GM12801 (cell line): ENCODE data around the gene ADK.

Experiments
- TF ChIP-seq, protein P1 (sequence below): IDR thresholded peaks from one replicate; pipeline ENCODE4 v1.5.1; 2011; ENCODE audit warnings: control low read depth; ENCODE audit not compliant: insufficient read length; ENCODE audit errors: extremely low read depth

ADK gene

DNA sequence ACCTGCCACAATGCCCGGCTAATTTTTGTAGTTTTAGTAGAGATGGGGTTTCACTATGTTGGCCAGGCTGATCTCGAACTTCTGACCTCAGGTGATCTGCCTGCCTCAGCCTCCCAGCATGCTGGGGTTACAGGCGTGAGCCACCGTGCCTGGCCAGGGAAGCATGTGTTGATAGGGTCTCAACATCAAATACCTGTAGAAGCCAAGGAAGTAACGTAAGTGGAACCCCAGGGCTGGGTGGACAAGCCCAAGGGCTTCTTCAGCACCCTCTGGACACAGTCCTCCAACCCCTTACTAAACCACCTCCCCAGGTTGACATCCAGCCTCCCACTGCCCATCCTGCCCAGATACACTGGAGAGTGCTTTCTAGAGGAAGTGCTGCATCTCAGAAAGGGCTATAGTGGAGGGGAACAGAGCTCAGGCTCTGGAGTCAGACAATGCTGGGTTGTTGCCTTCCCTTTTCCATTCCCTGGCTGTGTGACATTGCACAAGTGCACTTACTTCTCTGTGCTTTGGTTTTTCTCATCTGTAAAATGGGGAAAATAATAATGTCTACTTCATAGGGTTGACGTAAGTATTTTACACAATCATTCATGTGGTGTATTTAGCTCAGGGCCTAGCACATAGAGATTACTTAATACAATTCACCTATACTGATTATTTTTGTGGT lies 601.5 kb downstream of the ADK start:
- TF ChIP-seq, protein P1, sequence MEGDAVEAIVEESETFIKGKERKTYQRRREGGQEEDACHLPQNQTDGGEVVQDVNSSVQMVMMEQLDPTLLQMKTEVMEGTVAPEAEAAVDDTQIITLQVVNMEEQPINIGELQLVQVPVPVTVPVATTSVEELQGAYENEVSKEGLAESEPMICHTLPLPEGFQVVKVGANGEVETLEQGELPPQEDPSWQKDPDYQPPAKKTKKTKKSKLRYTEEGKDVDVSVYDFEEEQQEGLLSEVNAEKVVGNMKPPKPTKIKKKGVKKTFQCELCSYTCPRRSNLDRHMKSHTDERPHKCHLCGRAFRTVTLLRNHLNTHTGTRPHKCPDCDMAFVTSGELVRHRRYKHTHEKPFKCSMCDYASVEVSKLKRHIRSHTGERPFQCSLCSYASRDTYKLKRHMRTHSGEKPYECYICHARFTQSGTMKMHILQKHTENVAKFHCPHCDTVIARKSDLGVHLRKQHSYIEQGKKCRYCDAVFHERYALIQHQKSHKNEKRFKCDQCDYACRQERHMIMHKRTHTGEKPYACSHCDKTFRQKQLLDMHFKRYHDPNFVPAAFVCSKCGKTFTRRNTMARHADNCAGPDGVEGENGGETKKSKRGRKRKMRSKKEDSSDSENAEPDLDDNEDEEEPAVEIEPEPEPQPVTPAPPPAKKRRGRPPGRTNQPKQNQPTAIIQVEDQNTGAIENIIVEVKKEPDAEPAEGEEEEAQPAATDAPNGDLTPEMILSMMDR: no peak

DNA sequence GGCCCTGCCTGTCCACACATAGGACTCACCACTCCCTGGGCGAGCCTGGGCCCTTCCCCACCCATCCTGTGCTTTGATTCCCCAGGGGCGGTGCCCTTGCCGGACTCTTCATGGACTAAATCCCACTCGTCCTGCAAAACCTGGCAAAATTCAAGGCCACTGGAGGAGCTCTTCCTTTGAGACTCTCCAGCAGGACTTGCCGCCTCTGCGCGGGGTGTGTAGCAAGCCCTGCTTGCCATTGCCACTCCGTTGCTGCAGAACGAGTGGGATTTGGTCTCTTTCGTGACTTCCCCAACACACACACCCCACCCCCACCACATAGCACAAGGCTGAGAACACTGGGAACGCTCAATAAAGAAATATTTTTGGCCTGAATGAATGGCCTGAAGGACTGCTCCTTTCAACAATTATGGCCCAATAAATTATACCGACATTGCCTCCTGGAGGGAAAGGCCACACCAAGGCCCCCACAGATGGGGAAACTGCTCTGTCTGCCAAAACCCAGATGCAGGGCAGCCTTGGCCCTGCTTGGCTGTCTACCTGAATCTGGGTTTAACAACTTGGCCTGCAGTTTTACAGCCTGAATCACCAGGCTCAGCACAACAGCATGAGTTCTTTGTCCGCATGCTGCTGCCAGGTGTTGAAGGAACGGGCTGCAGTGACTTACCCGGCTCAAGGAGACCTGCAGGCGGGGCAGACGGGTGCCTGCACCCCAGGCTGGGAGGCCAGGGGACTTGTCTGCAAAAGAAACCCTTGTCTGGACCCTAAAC lies 602.6 kb downstream of the ADK start:
- TF ChIP-seq, protein P1: no peak

DNA sequence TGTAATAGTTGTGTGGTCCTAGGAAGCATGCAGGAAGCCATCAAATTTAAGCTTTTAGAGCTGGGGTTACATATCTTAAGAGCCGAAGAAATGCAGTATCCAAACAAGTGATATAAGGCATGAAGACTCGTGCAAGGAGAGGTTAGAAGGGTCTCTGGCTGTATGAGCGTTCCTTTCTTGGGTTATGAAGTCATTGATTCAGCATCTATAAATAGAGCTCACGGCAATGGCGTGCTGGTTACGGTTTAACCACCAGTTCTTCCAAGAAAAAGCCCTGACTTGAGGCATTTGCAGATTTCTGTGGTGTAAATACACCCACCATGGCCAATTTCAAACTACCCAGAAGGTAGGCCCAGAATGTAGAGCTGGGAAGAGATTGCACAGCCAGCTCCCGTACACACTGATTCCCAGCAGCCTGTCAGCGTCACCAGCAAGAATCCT lies 603.4 kb downstream of the ADK start:
- TF ChIP-seq, protein P1: no peak

DNA sequence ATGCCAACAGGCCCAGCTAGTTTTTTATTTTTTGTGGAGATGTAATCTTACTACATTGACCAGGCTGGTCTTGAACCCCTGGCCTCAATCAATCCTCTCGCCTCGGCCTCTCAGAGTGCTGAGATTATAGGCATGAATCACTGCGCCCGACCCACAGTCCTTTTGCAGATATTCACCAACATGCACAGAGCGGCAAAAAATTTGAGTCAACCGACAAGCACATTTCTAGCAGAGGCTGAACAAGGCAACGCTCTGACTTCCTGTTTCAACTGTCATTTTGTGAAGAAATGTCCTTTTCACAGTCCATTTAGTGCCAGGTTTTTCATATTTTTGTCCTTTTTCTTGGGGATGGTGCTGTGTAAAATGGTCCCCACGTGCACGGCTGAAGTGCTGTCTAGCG lies 604.3 kb downstream of the ADK start:
- TF ChIP-seq, protein P1: no peak
